BLaER1 treated with 17β-estradiol and CSF1 and Interleukin-3, amounts not matched to agents 10 nM and 100 nM (cell line): ENCODE data around the gene SSTR4.

Source experiments
- H3K27ac ChIP-seq, 11 experiments: shearing (Covaris generic); formaldehyde crosslinking; 2 replicates each; pipeline ENCODE4 v1.8.1; 2022
- H3K27me3 ChIP-seq, 11 experiments: shearing (Covaris generic); formaldehyde crosslinking; 2 replicates each; pipeline ENCODE4 v1.8.1; 2022
- H3K36me3 ChIP-seq, 11 experiments: shearing (Covaris generic); formaldehyde crosslinking; 2 replicates each; pipeline ENCODE4 v1.8.1; 2022
- H3K4me1 ChIP-seq, 10 experiments: shearing (Covaris generic); formaldehyde crosslinking; 2 replicates each; pipeline ENCODE4 v1.8.1; 2022
- H3K4me2 ChIP-seq, 11 experiments: shearing (Covaris generic); formaldehyde crosslinking; 2 replicates each; pipeline ENCODE4 v1.8.1; 2022
- H3K4me3 ChIP-seq, 10 experiments: shearing (Covaris generic); formaldehyde crosslinking; 2 replicates each; pipeline ENCODE4 v1.8.1; 2022
- H3K9ac ChIP-seq, 11 experiments: shearing (Covaris generic); formaldehyde crosslinking; 2 replicates each; pipeline ENCODE4 v1.8.1; 2022
- H3K9me3 ChIP-seq, 11 experiments: shearing (Covaris generic); formaldehyde crosslinking; replicated peaks in 1 of 11; 2 replicates each; pipeline ENCODE4 v1.8.1; 2022
- H4K20me1 ChIP-seq, 11 experiments: shearing (Covaris generic); formaldehyde crosslinking; 2 replicates each; pipeline ENCODE4 v1.8.1; 2022
- Cebpa-rat ChIP-seq, 11 experiments: shearing (Covaris generic); IDR thresholded peaks; 2 replicates each; pipeline ENCODE4 v1.8.1; 2022

SSTR4 gene

DNA sequence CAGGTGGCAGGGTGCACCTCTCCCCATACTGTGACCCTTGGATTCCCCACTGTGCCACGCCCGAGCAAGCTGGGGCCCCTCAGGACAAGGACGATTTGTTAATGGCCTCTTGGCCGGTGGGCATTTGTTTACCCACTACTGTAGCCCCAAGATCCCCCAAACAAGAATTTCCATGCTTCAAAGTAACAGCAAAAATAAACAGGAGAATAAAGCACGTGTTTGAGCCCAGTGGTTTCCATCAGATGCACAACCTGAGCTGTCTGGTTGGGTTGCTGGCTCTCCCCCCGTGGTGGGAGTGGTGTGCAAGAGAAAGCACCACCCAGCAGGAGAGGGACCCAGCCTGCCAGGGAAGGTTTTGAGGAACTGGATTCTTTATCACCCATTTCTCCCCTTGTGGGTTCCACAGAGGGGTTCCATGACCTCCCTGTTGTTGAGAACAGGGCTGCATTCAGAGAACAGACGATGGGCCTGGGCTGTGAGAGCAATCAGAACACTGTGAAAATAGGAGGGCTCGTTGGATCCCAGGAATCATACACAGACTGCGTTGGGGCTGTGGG lies 46.2 kb downstream of the SSTR4 start:
- Histone ChIP-seq H3K4me1 (peaks cover 39 to 88% (median 69%) of the 10 kb centered on the region in 10 experiments), H3K9ac (peak overlapping the region in 1 of 11 experiments; percentile 82; a peak in 2 of 22 replicates)

DNA sequence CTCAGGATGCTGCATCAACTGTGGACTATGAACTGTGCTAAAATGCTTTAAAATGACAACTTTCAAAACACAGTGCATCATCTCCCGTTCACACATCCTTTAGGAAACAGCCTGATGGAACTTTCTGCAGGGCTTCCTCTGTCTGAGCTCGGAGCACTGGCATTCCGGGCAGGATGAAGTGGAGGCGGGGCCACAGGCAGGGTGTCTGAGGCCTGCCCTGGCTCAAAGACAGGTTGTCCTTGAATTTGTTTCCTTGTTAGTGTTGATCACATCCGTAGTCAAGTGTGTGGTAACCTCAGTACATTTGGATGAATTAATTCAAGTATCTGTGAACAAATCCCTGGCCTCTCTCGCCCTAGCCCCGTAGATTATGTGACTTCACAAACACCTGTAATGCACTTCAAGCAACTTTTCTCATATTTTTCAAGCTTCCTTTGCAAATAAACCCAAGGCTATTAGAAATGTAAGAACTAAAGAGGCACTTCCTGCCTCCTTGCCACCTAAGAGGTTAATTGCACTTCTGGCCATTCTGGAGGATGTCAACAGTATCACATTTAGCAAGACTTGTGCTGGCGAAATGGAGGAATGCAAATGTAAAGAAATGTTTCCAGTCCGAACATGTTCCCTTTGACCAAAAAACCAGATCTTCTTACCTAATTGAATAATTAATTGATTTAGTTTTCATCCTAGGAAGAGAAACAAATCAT lies 47.9 kb downstream of the SSTR4 start:
- H3K9ac ChIP-seq: peak overlapping the region in 8 of 11 experiments; percentile 77 to 91 (median 84); a peak in 14 of 22 replicates
- H4K20me1 ChIP-seq: peaks cover 0 to 58% (median 0%) of the 10 kb centered on the region in 11 experiments; a peak in 7 of 22 replicates
- no peaks in the 10 kb centered on the region for H3K9me3 ChIP-seq
- peaks cover 0 to 64% (median 37%) of the 10 kb centered on the region in 11 experiments; a peak in 13 of 22 replicates for H3K36me3 ChIP-seq
- peak overlapping the region; percentile 88 to 99 (median 98); a peak in 21 of 22 replicates for H3K4me2 ChIP-seq
- H3K4me1 ChIP-seq: peaks cover 55 to 99% (median 83%) of the 10 kb centered on the region in 10 experiments
- peak overlapping the region in 3 of 11 experiments; percentile 4 to 98 (median 87); a peak in 6 of 22 replicates for H3K27ac ChIP-seq
- peak overlapping the region in 8 of 10 experiments; percentile 50 to 77 (median 64); a peak in 16 of 20 replicates for H3K4me3 ChIP-seq
- TF ChIP-seq Cebpa-rat (IDR thresholded peaks at IDR 0.05): no peak
- H3K27me3 ChIP-seq: no peaks in the 10 kb centered on the region

More for the DNA sequence above, 46.2 kb downstream of the SSTR4 start:
- Histone ChIP-seq H3K4me2 (peak overlapping the region in 9 of 11 experiments; percentile 34 to 99 (median 99); a peak in 17 of 22 replicates), H4K20me1 (peaks cover 0 to 63% (median 0%) of the 10 kb centered on the region in 11 experiments; a peak in 7 of 22 replicates), H3K9me3 (no peaks in the 10 kb centered on the region), H3K27ac (no peak overlapping the region), H3K36me3 (peaks cover 0 to 64% (median 37%) of the 10 kb centered on the region in 11 experiments; a peak in 13 of 22 replicates), H3K27me3 (no peaks in the 10 kb centered on the region), H3K4me3 (peak overlapping the region in 6 of 10 experiments; percentile 50 to 77 (median 66); a peak in 9 of 20 replicates)
- TF ChIP-seq Cebpa-rat (IDR thresholded peaks at IDR 0.05): no peak

DNA sequence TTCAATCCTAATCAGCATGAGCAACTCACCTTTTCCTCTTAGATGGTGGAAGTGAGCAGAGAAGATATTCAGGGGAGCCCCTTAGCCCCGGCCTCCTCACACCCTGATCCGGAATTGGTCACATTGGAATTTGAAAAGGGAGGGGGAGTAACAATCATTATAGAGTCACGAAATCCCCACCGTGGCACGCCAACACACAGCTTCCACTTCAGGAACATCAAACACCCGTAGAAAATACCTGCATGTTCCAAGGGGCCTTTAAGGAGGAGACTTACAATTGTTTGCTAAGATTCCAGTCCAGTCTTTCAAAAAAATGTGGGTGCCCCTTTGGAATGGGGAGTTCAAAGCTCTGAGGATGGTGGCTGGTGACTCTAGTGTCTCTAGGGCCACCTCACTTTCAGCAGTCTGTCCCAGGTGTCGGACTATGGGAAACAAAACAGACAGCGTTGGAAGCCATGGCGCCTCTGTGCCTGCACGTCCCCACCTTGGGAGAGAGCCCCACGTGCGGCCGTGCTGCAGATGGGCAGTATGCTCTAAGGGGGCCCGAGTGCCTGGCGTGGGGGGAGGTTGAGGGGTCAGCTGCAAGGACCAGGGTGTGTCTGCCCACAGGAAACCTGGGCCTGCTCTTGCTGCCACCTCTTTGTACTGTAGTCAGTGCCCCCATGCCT lies 48.6 kb downstream of the SSTR4 start:
- Histone ChIP-seq H3K27ac (peak overlapping the region in 9 of 11 experiments; percentile 37 to 98 (median 94); a peak in 14 of 22 replicates), H3K4me3 (peak overlapping the region in 8 of 10 experiments; percentile 50 to 77 (median 64); a peak in 16 of 20 replicates), H3K9ac (peak overlapping the region in 8 of 11 experiments; percentile 77 to 91 (median 84); a peak in 16 of 22 replicates), H4K20me1 (peaks cover 0 to 53% (median 0%) of the 10 kb centered on the region in 11 experiments; a peak in 7 of 22 replicates), H3K4me2 (peak overlapping the region; percentile 88 to 99 (median 98)), H3K27me3 (no peaks in the 10 kb centered on the region), H3K4me1 (peaks cover 60 to 99% (median 89%) of the 10 kb centered on the region in 10 experiments), H3K36me3 (peaks cover 0 to 62% (median 34%) of the 10 kb centered on the region in 11 experiments; a peak in 13 of 22 replicates), H3K9me3 (no peaks in the 10 kb centered on the region)
- no peak for TF ChIP-seq Cebpa-rat (IDR thresholded peaks at IDR 0.05)

DNA sequence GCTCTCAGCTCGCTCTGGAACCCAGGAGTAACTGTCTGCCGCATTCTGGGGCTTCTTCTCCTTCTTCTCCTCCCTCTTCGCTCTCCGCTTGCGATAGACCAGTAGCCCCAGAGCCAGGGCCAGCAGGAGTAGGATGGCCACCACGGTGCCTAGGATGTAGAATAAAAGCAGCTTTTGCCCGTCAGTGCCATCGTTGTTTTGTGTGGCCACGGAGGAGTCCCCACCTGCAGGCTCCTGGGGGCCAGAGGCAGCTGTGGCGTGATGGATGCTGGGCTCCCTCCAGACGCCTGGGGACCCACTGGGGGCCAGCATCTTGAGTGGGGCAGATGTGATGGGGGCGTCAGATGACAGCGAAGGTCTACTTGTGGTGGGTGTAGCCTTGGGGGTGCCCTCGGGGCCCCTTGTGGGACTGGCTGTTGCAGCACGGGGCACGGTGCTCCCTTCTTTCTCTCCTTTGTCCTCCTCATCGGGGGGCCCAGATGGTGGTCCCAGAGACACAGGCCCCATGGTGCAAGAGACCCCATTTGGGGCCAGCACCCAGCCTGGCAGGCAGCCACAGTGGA lies 49.3 kb downstream of the SSTR4 start:
- Histone ChIP-seq H3K4me2 (peak overlapping the region; percentile 88 to 99 (median 98)), H3K27me3 (no peaks in the 10 kb centered on the region), H3K9ac (peak overlapping the region in 9 of 11 experiments; percentile 9 to 91 (median 82); a peak in 16 of 22 replicates), H3K36me3 (peaks cover 0 to 56% (median 27%) of the 10 kb centered on the region in 11 experiments; a peak in 13 of 22 replicates), H3K4me3 (peak overlapping the region in 8 of 10 experiments; percentile 50 to 77 (median 64); a peak in 16 of 20 replicates), H3K27ac (peak overlapping the region in 9 of 11 experiments; percentile 77 to 98 (median 94); a peak in 17 of 22 replicates), H3K9me3 (no peaks in the 10 kb centered on the region), H4K20me1 (peaks cover 0 to 51% (median 0%) of the 10 kb centered on the region in 11 experiments; a peak in 7 of 22 replicates), H3K4me1 (peaks cover 60 to 99% (median 89%) of the 10 kb centered on the region in 10 experiments)
- no peak for TF ChIP-seq Cebpa-rat (IDR thresholded peaks at IDR 0.05)

DNA sequence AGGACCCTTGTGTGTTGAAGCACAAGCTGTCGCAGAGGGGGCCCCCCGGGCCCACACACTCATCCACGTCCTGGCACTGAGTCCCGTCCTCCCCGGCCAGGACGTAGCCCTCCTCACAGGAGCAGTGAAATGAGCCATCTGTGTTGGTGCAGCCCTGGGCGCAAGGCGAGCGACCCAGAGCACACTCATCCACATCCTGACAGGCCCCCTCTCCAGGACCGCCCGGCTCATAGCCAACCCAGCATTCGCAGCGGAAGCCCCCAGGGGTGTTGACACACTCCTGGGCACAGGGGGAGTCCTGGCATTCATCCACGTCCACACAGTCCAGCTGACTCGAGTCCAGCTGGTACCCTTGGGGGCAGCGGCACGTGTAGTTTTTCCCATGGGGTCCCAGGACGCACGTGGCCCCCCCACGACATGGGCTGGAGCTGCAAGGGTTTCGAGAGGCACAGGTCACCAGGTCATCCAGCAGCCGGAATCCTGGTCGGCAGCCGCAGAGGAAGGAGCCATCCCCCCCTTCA lies 49.8 kb downstream of the SSTR4 start:
- Histone ChIP-seq H3K4me1 (peaks cover 60 to 99% (median 87%) of the 10 kb centered on the region in 10 experiments), H3K9me3 (no peaks in the 10 kb centered on the region), H4K20me1 (peaks cover 0 to 49% (median 0%) of the 10 kb centered on the region in 11 experiments; a peak in 7 of 22 replicates), H3K4me3 (peak overlapping the region in 8 of 10 experiments; percentile 50 to 77 (median 64); a peak in 15 of 20 replicates), H3K36me3 (peaks cover 0 to 50% (median 23%) of the 10 kb centered on the region in 11 experiments; a peak in 13 of 22 replicates), H3K9ac (peak overlapping the region in 9 of 11 experiments; percentile 77 to 91 (median 84); a peak in 16 of 22 replicates), H3K27me3 (no peaks in the 10 kb centered on the region), H3K4me2 (peak overlapping the region; percentile 88 to 99 (median 98)), H3K27ac (peak overlapping the region; percentile 22 to 98 (median 93); a peak in 20 of 22 replicates)
- TF ChIP-seq Cebpa-rat (IDR thresholded peaks at IDR 0.05): no peak

DNA sequence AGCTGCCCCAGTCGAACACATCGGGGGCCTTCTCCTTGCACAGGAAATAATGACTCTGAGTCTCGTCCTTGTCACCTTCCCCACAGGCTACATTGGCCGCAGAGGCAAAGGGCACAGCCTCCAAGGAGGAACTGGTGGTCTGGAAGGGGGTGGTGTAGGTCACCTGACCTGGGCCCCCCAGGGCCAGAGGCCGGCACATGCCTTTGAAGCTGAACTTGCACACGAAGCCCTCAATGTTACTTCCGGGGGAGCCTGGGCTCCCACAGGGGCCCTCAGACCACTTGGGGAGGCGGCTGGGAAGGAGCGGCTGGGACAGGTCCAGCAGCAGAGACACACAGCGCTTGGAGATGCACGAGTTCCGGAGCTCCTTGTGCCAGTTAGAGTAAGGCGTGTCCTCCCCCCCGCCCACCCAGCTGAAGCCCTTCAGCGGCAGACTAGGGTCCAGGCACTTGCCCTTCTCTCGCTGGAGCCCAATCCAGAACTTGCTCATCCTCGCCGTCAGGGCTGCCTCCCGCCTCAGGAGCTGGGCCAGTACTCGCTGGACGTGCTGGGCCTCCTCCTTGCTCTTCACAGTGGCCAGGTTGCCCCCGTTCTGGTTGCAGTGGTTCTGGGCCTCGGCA lies 50.4 kb downstream of the SSTR4 start:
- no peak for TF ChIP-seq Cebpa-rat (IDR thresholded peaks at IDR 0.05)
- Histone ChIP-seq H3K36me3 (peaks cover 0 to 44% (median 17%) of the 10 kb centered on the region in 11 experiments; a peak in 13 of 22 replicates), H3K4me2 (peak overlapping the region; percentile 88 to 99 (median 98)), H3K9me3 (no peaks in the 10 kb centered on the region), H3K4me1 (peaks cover 60 to 99% (median 86%) of the 10 kb centered on the region in 10 experiments), H3K27me3 (no peaks in the 10 kb centered on the region), H4K20me1 (peaks cover 0 to 43% (median 0%) of the 10 kb centered on the region in 11 experiments; a peak in 7 of 22 replicates), H3K4me3 (peak overlapping the region; percentile 34 to 77 (median 61); a peak in 19 of 20 replicates), H3K9ac (peak overlapping the region; percentile 75 to 91 (median 82)), H3K27ac (peak overlapping the region; percentile 77 to 98 (median 93))

DNA sequence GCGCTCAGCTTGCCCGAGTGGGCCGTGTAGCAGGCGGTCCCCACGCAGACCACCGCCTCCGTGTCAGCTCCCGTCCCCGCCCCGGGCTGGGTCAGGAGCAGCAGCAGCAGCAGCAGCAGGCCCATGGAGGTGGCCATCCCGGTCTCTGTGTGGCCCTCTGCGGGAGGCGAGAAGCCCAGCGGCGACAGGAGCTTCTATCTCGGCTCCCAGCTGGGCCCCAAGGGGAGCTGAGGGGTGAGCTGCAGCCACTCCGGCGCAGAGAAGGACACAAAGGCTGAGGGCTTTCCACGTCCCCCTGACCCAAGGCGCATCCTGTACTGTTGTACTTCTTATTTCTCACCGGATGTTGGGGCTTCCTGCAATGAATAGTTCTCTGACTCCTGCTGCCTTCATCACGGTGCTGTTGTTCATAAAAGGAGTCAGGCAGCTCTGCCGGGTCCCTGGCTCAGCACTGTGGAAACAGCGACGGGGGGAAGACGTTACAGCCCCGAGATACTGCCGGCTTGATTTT lies 51.0 kb downstream of the SSTR4 start, which contains the start of gene CD93:
TSS of gene CD93 (minus strand) at position 269 of the 511 bp plus-strand sequence. CDS start at position 137, 132 bp downstream.
- H3K9ac ChIP-seq: peak within 1 kb of the TSS; percentile 75 to 91 (median 82)
- H3K4me2 ChIP-seq: peak within 1 kb of the TSS; percentile 88 to 99 (median 98)
- H3K27me3 ChIP-seq: no peaks in the 10 kb centered on the region
- H3K27ac ChIP-seq: peak within 1 kb of the TSS; percentile 77 to 98 (median 93)
- peaks cover 0 to 37% (median 0%) of the 10 kb centered on the region in 11 experiments; a peak in 6 of 22 replicates for H4K20me1 ChIP-seq
- H3K4me1 ChIP-seq: peaks cover 60 to 99% (median 84%) of the 10 kb centered on the region in 10 experiments
- no peak for TF ChIP-seq Cebpa-rat (IDR thresholded peaks at IDR 0.05)
- H3K9me3 ChIP-seq: no peaks in the 10 kb centered on the region
- peaks cover 0 to 38% (median 11%) of the 10 kb centered on the region in 11 experiments; a peak in 13 of 22 replicates for H3K36me3 ChIP-seq
- H3K4me3 ChIP-seq: peak within 1 kb of the TSS; percentile 34 to 77 (median 61); a peak in 19 of 20 replicates
